G401.6 (cell line): Measurements from ENCODE around the gene LAMA2.

Experiments
- FAIRE-seq: peaks from 2 replicates; lab custom pipeline; 2012; peaks lifted over from hg19 to GRCh38; lab: Jason Lieb, UNC

Gene LAMA2

GRCh38 chr6:129542705-129543104 is 659.8 kb downstream of the LAMA2 start:
- FAIRE-seq, result no peak

DNA sequence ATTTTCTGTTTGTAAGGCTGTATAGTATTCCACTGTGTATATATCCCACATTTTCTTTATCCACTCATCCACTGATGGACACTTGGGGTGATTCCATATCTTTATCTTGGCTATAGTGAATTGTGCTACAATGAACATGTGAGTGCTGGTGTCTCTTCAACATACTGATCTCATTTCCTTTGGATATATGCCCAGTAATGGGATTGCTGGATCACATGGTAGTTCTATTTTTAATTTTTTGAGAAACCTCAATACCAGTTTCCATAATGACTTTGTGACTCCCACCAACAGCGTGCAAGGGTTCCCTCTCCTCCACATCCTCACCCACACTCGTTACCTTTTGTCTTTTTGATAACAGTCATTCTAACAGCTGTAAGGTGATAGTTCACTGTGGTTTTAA is 661.0 kb downstream of the LAMA2 start:
- FAIRE-seq, result no peak

GRCh38 chr6:129544892-129545612 is 662.1 kb downstream of the LAMA2 start:
- FAIRE-seq, result no peak

DNA sequence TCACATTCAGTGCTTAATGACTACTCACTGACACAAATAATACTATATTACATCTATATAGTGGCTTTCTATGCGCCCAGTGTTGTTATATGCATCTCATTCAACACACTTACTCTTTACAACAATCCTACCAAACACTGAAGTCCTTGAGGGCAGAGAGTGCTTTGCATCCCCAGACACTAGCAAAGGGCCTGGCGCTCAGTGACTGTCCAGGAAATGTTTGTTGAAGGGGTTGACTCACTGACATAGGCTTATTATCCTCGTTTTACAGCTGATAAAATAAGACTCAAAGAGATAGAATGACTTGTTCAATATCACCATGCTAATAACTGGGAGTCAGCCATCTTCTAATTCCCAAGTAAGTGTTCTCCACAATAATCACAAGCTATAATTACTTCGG is 663.8 kb downstream of the LAMA2 start:
- FAIRE-seq, result no peak

- FAIRE-seq, result no peak
Measured at GRCh38 chr6:129551486-129551885, 668.5 kb downstream of the LAMA2 start.

- no peak for FAIRE-seq
Measured at GRCh38 chr6:129552413-129552812, 669.5 kb downstream of the LAMA2 start.

DNA sequence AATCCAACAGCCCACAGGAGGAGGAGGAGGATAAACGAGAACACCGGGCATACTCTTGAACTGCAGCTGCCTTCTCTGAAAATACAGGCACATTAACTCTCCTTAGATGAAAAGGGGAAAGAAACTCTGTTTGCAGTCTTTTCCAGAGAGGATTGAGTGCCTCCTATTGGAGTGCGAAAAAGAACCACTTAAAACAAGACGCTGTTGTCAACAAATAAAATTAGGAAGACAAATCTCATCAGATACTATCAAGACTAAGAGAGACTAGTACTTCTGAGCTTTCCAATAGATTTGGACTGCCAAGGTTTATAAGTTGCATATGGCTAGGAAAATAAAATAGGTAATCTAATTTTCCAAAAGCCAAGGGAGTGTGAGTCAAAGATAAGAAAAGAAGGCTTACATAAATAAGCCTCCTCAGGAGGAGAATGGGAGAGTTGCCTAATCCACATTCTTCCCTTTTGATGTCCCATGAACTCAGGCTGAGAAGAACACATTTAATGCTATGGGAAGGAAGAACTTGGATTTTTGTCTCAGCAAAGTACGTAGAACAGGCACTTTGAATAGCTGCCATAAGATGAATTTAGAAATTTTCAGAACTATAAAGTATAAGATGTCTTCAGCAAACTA is 672.4 kb downstream of the LAMA2 start:
- no peak for FAIRE-seq

GRCh38 chr6:129558248-129558647 is 675.3 kb downstream of the LAMA2 start:
- FAIRE-seq, result no peak

GRCh38 chr6:129565366-129565765 is 682.4 kb downstream of the LAMA2 start:
- FAIRE-seq, result no peak

- no peak for FAIRE-seq
Measured at GRCh38 chr6:129565811-129566210, 682.9 kb downstream of the LAMA2 start.
